AG04450 (cell line): ENCODE results near the gene PPP2R5C. TPM values are rescaled to one million over a fixed set of nuclear protein-coding genes. Genes with fewer than 3 reads are reported as not detected.

ENCODE experiments used
- CTCF ChIA-PET: fragments of 300-600, 350-600 bp; formaldehyde crosslinking; extraction: SDS; loops from one replicate; lab custom pipeline; 2022; ENCODE audit warnings: antibody characterized with exemption, inconsistent platforms; lab: Charles Lee
- POLR2A ChIA-PET: fragments of 350-600 bp; formaldehyde crosslinking; extraction: SDS; loops from one replicate; lab custom pipeline; 2021; ENCODE audit warnings: antibody characterized with exemption, inconsistent platforms; lab: Yijun Ruan, JAX
- DNase-seq: peaks from one replicate; pipeline ENCODE4 v3.0.0-alpha.2; 2011; ENCODE audit warnings: low read depth, low spot score
- H3K27ac ChIP-seq: one replicate; pipeline ENCODE4 v1.5.1; 2012; ENCODE audit warnings: low read depth, low read length, control low read depth
- H3K27me3 ChIP-seq: one replicate; pipeline ENCODE4 v1.6.0; 2012; ENCODE audit warnings: low read length; ENCODE audit not compliant: control insufficient read depth, insufficient read depth
- H3K4me3 ChIP-seq: 2 replicates; pipeline ENCODE4 v1.5.1; 2011; ENCODE audit warnings: mild to moderate bottlenecking, low read depth, low read length, control low read depth
- H3K9me3 ChIP-seq: 2 replicates; pipeline ENCODE4 v1.5.1; 2012; ENCODE audit warnings: low read length; ENCODE audit not compliant: control insufficient read depth, insufficient read depth
- polyA plus RNA-seq: library from polyadenylated mRNA; depleted of rRNA; stranded (reverse); fragments of >200 nt; gene quantifications from 2 replicates; pipeline ENCODE4 v1.2.3, GENCODE V29; 2011
- TF ChIP-seq, protein P1 (sequence below): IDR thresholded peaks from 2 replicates; pipeline ENCODE4 v1.5.1; 2011; ENCODE audit warnings: low read depth, low read length, control low read depth, inconsistent platforms

Gene PPP2R5C
- polyA plus RNA-seq, 1 experiment: 140 TPM

- CTCF ChIA-PET: no interaction called here
- Histone ChIP-seq H3K27me3 (no peaks in the 10 kb centered on the region), H3K9me3 (no peaks in the 10 kb centered on the region; the same call in 1 of the 2 replicates), H3K4me3 (no peak overlapping the region), H3K27ac (no peak overlapping the region)
- TF ChIP-seq, protein P1, sequence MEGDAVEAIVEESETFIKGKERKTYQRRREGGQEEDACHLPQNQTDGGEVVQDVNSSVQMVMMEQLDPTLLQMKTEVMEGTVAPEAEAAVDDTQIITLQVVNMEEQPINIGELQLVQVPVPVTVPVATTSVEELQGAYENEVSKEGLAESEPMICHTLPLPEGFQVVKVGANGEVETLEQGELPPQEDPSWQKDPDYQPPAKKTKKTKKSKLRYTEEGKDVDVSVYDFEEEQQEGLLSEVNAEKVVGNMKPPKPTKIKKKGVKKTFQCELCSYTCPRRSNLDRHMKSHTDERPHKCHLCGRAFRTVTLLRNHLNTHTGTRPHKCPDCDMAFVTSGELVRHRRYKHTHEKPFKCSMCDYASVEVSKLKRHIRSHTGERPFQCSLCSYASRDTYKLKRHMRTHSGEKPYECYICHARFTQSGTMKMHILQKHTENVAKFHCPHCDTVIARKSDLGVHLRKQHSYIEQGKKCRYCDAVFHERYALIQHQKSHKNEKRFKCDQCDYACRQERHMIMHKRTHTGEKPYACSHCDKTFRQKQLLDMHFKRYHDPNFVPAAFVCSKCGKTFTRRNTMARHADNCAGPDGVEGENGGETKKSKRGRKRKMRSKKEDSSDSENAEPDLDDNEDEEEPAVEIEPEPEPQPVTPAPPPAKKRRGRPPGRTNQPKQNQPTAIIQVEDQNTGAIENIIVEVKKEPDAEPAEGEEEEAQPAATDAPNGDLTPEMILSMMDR: no peak
- POLR2A ChIA-PET: no interaction called here
- no peak for DNase-seq
Observed at GRCh38 chr14:101894365-101895081, 133.0 kb downstream of the PPP2R5C start.

GRCh38 chr14:101895256-101895655, 133.7 kb downstream of the PPP2R5C start:
- TF ChIP-seq, protein P1: no peak
- Histone ChIP-seq H3K9me3 (no peaks in the 10 kb centered on the region; the same call in 1 of the 2 replicates), H3K4me3 (no peak overlapping the region), H3K27me3 (no peaks in the 10 kb centered on the region), H3K27ac (no peak overlapping the region)
- POLR2A ChIA-PET: no interaction called here
- CTCF ChIA-PET: no interaction called here
- no peak for DNase-seq

- H3K9me3 ChIP-seq: no peaks in the 10 kb centered on the region; the same call in 1 of the 2 replicates
- no peak overlapping the region for H3K4me3 ChIP-seq
- TF ChIP-seq, protein P1: no peak
- ChIA-PET POLR2A (no interaction called here), CTCF (no interaction called here)
- DNase-seq: no peak
- H3K27me3 ChIP-seq: no peaks in the 10 kb centered on the region
- H3K27ac ChIP-seq: no peak overlapping the region
Observed at GRCh38 chr14:101897326-101897725, 135.8 kb downstream of the PPP2R5C start.

- POLR2A ChIA-PET: no interaction called here
- H3K27me3 ChIP-seq: no peaks in the 10 kb centered on the region
- TF ChIP-seq, protein P1: no peak
- no peak overlapping the region for H3K4me3 ChIP-seq
- DNase-seq: no peak
- H3K9me3 ChIP-seq: no peaks in the 10 kb centered on the region; the same call in 1 of the 2 replicates
- CTCF ChIA-PET: interaction anchor here (0.9 kb wide), 1 partner anchor 127 kb away, joined by 3 read pairs; no protein-coding TSS in a partner anchor
- H3K27ac ChIP-seq: no peak overlapping the region
Observed at GRCh38 chr14:101898416-101898815, 136.9 kb downstream of the PPP2R5C start.

GRCh38 chr14:101899263-101899662, 137.8 kb downstream of the PPP2R5C start:
- DNase-seq: no peak
- TF ChIP-seq, protein P1: no peak
- Histone ChIP-seq H3K9me3 (no peaks in the 10 kb centered on the region; the same call in 1 of the 2 replicates), H3K27me3 (no peaks in the 10 kb centered on the region), H3K27ac (no peak overlapping the region), H3K4me3 (no peak overlapping the region)
- CTCF ChIA-PET: interaction anchor here (0.9 kb wide), 1 partner anchor 128 kb away, joined by 3 read pairs; no protein-coding TSS in a partner anchor
- POLR2A ChIA-PET: no interaction called here
